ENCODE data around the gene CABP7.

CABP7 gene

GRCh38 chr22:29723766-29724165 is 4.0 kb downstream of the CABP7 start:
- DNase-seq, result no peak

GRCh38 chr22:29724843-29725242 is 5.0 kb downstream of the CABP7 start:
- DNase-seq, result no peak

GRCh38 chr22:29726106-29726505 is 6.3 kb downstream of the CABP7 start:
- DNase-seq, result no peak

- DNase-seq, result no peak
Observed at GRCh38 chr22:29726512-29727130, 6.8 kb downstream of the CABP7 start.

GRCh38 chr22:29727131-29727523 is 7.3 kb downstream of the CABP7 start:
- no peak for DNase-seq

GRCh38 chr22:29729161-29729560 is 9.4 kb downstream of the CABP7 start:
- no peak for DNase-seq

GRCh38 chr22:29731058-29731850 is 11.5 kb downstream of the CABP7 start:
- no peak for DNase-seq

GRCh38 chr22:29732883-29733282 is 13.1 kb downstream of the CABP7 start:
- DNase-seq, result no peak

- DNase-seq, result no peak
Observed at GRCh38 chr22:29733362-29734201, 13.8 kb downstream of the CABP7 start.

GRCh38 chr22:29734406-29734805 is 14.6 kb downstream of the CABP7 start:
- no peak for DNase-seq

GRCh38 chr22:29734838-29735237 is 15.0 kb downstream of the CABP7 start:
- DNase-seq, result no peak

GRCh38 chr22:29735416-29735815 is 15.6 kb downstream of the CABP7 start:
- DNase-seq, result no peak

GRCh38 chr22:29737251-29738117 is 17.7 kb downstream of the CABP7 start:
- no peak for DNase-seq

- DNase-seq, result no peak
Observed at GRCh38 chr22:29738118-29738815, 18.5 kb downstream of the CABP7 start.

- DNase-seq, result no peak
Observed at GRCh38 chr22:29739346-29739875, 19.6 kb downstream of the CABP7 start.

- no peak for DNase-seq
Observed at GRCh38 chr22:29740216-29740615, 20.4 kb downstream of the CABP7 start.

GRCh38 chr22:29741926-29742325 is 22.1 kb downstream of the CABP7 start:
- DNase-seq, result no peak

GRCh38 chr22:29742326-29742725 is 22.5 kb downstream of the CABP7 start:
- DNase-seq, result no peak

GRCh38 chr22:29744902-29745301 is 25.1 kb downstream of the CABP7 start:
- no peak for DNase-seq

- no peak for DNase-seq
Observed at GRCh38 chr22:29747832-29748231, 28.0 kb downstream of the CABP7 start.

- no peak for DNase-seq
Observed at GRCh38 chr22:29748248-29748893, 28.6 kb downstream of the CABP7 start.

Data from NCI-H526 treated with DMSO at 0.1 percent for 48 hours (cell line).